HFF-Myc (cell line): ENCODE measurements around the gene TSKU.

Experiments
- DNase-seq: peaks from one replicate; pipeline ENCODE4 v3.0.0-alpha.2; 2011; ENCODE audit warnings: low read depth; ENCODE audit errors: extremely low read depth
- H3K4me3 ChIP-seq: replicated peaks from 2 replicates; pipeline ENCODE4 v1.5.1; 2011; ENCODE audit warnings: low read depth, mild to moderate bottlenecking, control low read depth, low read length
- TF ChIP-seq, protein P1 (sequence below): IDR thresholded peaks from 2 replicates; pipeline ENCODE4 v1.5.1; 2012; ENCODE audit warnings: mild to moderate bottlenecking, low read depth, low read length, control low read depth; ENCODE audit errors: missing control alignments

The TSKU gene

DNA sequence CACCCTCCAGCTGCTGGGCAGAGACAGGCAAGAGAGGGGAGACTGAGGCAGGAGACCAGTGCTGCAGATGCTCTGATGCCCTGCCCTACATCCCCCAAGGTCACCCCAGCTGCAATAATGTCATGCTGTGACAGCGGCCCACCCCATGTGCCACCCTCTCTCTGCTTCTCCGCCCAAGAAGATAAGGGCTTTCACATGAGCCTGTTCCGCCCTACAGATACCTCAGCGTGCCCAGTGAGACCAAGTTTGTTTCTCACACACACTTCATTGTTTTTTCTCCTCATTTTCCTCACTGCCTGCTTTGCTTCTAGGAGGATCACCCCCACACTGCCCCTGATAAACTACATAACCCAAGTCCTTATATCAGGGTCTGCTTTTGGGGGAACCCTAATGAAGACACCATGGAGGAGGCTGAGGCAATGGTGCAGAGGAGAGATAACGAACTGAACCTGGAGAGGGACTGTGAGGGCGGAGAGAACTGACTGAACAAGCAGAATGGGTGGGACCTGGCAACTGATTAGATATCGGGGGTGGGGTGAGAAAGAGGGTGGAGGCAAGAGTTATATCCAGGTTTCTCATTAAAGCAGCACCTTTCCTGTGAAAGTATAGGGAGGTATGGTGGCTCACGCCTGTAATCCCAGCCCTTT is 37.5 kb upstream of the TSKU start:
- no peak overlapping the region for H3K4me3 ChIP-seq
- TF ChIP-seq, protein P1, sequence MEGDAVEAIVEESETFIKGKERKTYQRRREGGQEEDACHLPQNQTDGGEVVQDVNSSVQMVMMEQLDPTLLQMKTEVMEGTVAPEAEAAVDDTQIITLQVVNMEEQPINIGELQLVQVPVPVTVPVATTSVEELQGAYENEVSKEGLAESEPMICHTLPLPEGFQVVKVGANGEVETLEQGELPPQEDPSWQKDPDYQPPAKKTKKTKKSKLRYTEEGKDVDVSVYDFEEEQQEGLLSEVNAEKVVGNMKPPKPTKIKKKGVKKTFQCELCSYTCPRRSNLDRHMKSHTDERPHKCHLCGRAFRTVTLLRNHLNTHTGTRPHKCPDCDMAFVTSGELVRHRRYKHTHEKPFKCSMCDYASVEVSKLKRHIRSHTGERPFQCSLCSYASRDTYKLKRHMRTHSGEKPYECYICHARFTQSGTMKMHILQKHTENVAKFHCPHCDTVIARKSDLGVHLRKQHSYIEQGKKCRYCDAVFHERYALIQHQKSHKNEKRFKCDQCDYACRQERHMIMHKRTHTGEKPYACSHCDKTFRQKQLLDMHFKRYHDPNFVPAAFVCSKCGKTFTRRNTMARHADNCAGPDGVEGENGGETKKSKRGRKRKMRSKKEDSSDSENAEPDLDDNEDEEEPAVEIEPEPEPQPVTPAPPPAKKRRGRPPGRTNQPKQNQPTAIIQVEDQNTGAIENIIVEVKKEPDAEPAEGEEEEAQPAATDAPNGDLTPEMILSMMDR: no peak
- DNase-seq: no peak

DNA sequence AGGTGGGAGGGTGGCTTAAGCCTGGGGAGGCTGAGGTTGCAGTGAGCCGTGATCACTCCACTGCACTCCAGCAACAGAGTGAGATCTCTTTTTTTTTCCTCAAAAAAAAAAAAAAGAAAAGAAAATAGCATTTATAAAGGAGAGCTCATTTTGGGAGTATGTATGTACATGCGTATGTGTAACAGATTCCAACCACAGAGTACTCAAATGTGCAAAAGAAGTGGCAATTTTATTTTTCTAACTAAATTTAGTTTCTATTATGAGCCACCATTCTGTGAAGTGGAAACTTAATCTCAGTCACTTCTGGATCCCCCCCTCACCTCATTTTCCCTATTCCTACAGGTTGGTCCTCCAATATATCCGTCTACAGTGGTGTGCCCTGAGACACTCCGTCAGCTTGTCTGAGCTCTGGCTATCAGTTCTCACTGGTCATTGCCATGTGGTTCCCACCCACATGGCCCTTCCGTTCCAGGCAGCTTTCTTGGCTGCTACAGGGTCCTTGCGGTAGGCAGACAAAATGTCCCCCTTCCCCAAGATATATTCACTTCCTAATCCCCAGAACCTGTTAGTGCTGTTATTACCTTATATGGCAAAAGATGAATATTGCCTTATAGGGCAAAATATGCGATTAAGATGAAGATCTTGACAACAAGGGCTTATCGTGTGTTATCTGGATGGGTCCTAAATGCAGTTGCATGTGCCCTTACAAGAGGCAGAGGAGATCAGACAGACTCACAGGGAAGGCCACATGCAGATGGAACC is 35.8 kb upstream of the TSKU start:
- no peak for DNase-seq
- no peak overlapping the region for H3K4me3 ChIP-seq
- TF ChIP-seq, protein P1: no peak

DNA sequence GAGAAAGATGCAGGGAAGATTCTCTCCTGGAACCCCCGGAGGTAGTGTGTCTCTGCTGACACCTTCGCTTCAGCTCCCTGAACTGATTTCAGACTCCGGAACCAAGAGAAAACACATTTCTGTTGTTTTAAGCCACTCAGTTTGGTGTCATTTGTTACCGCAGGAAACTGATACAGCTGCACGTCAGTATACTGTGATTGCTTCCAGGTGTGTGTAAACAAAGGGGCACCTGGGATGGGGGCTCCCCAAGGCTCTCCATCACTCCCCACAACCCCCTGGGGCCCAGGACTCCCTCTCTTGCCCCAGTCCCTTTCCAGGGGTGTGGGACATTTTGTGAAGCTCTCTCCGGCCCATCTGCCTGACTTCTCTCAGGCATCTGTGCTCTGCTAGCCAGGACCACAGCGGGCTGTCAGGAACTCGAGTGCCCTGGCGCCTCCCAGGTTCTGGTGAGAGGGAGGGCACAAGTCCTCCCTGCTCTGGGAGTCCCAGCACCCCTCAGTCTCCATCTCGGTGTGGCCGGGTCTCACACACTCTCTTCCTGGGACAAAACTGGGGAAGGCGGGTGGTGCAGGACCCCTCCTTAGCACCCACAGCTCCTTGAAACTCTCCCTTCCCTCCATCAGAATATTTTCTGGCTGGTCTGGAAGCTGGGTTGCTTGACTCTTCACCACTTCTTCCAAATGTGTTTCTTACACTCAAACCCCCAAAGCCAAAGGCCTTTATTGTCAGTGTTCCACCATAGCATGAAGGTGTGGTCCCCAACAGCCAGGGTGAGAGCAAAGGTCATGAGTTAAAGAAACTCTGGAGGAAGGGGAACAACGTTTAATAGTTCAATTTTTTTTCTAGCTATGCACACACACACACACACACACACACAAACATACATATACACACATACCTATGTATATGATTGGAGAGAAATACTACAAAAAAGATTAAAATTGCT is 35.0 kb upstream of the TSKU start:
- TF ChIP-seq, protein P1: no peak
- no peak for DNase-seq
- no peak overlapping the region for H3K4me3 ChIP-seq

DNA sequence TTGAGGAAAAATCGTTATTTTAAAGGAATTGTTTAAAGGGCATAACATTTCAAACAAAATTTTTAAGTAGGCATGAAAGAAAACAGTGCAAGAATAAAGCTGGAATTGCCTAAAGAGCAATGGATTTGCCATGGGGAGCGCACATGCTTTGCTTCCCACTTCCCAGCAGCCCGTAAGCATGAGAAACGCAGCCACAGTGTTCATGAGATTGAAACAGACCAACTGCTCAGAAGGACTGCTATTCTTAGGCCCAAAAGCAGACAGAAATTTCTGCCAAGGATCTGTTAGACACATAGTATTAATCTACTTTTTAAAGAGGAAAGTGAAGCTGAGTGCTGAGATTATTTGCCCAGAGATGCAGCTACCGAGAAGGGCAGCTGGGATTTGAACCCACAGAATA is 34.2 kb upstream of the TSKU start:
- TF ChIP-seq, protein P1: no peak
- H3K4me3 ChIP-seq: no peak overlapping the region
- DNase-seq: no peak

DNA sequence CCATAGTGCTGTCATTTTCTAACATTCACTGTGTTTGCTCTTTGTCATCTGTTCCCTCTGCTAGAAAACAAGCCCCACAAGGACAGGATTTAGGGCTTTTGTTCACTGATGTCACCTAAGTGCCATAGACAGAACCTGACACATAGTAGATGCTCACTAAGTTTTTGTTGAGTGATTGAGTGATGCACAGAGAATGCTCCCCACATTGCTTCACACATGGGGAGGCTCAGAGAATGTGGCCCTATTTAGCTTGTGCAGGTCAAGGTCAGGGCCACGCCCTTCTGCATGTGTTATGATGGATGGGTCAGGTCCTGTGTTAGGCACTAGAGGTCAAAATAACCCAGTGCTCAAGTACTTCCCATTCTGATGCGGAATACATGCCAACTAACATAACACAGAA is 33.1 kb upstream of the TSKU start:
- TF ChIP-seq, protein P1: no peak
- DNase-seq: no peak
- no peak overlapping the region for H3K4me3 ChIP-seq

DNA sequence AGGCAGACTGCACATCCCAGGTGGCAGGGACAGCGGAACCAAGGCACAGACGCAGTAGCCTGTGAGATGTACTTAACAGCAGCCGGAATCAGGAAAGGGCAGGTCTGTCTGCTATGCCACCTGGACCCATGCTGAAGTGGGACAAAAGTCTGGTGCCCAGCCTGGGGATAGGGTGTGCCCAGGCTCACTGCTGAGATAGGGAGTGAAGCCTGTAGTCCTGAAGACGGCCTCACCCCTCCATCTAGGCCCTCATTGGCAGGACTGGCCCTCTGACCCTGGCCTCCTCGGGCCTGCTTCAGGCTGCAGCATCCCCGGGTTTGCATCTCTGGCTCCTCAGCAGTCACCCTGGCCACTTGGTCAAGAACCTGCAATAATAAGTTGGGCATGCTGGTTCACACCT is 32.4 kb upstream of the TSKU start:
- no peak for DNase-seq
- TF ChIP-seq, protein P1: no peak
- H3K4me3 ChIP-seq: no peak overlapping the region
